ENCODE results near the gene NEDD8. TPM values are rescaled to one million over a fixed set of nuclear protein-coding genes. Genes with fewer than 3 reads are reported as not detected.

NEDD8 gene
- total RNA-seq, 4 donors from 2014 or later: 44.1 to 77.6 (median 67.9) TPM

- DNase-seq: peak in 1 of 3 donors; percentile 29
- peak overlapping the region in 2 of 4 donors; percentile 26 to 55 for H3K27ac ChIP-seq
Observed at GRCh38 chr14:24277606-24278321, 45.6 kb upstream of the NEDD8 start.

GRCh38 chr14:24277071-24277470 is 44.9 kb upstream of the NEDD8 start:
- no peak for DNase-seq
- no peak overlapping the region for H3K4me3 ChIP-seq
- H3K9me3 ChIP-seq: no peaks in the 10 kb centered on the region
- H3K4me1 ChIP-seq: peaks cover 0 to 7% (median 0%) of the 10 kb centered on the region in 4 donors
- no peaks in the 10 kb centered on the region for H3K36me3 ChIP-seq
- no peaks in the 10 kb centered on the region for H3K27me3 ChIP-seq
- H3K27ac ChIP-seq: no peak overlapping the region
- TF ChIP-seq CTCF (IDR thresholded peaks at IDR 0.05) (no peak), POLR2A (IDR thresholded peaks at IDR 0.05) (no peak)

More at GRCh38 chr14:24277606-24278321, 45.6 kb upstream of the NEDD8 start:
- no peaks in the 10 kb centered on the region for H3K9me3 ChIP-seq
- H3K4me3 ChIP-seq: no peak overlapping the region
- TF ChIP-seq POLR2A (IDR thresholded peaks at IDR 0.05) (no peak), CTCF (IDR thresholded peaks at IDR 0.05) (no peak)
- H3K27me3 ChIP-seq: no peaks in the 10 kb centered on the region
- peaks cover 0 to 4% (median 0%) of the 10 kb centered on the region in 4 donors for H3K4me1 ChIP-seq
- H3K36me3 ChIP-seq: no peaks in the 10 kb centered on the region

GRCh38 chr14:24274101-24274543 is 42.0 kb upstream of the NEDD8 start:
- H3K27me3 ChIP-seq: no peaks in the 10 kb centered on the region
- peaks cover 0 to 10% (median 7%) of the 10 kb centered on the region in 4 donors for H3K4me1 ChIP-seq
- no peak overlapping the region for H3K4me3 ChIP-seq
- no peak for TF ChIP-seq CTCF (IDR thresholded peaks at IDR 0.05)
- TF ChIP-seq POLR2A (IDR thresholded peaks at IDR 0.05): no peak
- peak overlapping the region in 2 of 4 donors; percentile 58 to 71 for H3K27ac ChIP-seq
- H3K36me3 ChIP-seq: peaks cover 0 to 5% (median 0%) of the 10 kb centered on the region in 3 donors
- no peaks in the 10 kb centered on the region for H3K9me3 ChIP-seq
- peak in 1 of 3 donors; percentile 41 for DNase-seq

- TF ChIP-seq POLR2A (IDR thresholded peaks at IDR 0.05): no peak
- no peak for TF ChIP-seq CTCF (IDR thresholded peaks at IDR 0.05)
- H3K27ac ChIP-seq: peak overlapping the region in 2 of 4 donors; percentile 58 to 71
Observed at GRCh38 chr14:24273422-24273998, 41.3 kb upstream of the NEDD8 start.

GRCh38 chr14:24272467-24272866 is 40.3 kb upstream of the NEDD8 start:
- no peak for TF ChIP-seq CTCF (IDR thresholded peaks at IDR 0.05)
- no peak for TF ChIP-seq POLR2A (IDR thresholded peaks at IDR 0.05)
- no peak for DNase-seq
- H3K4me3 ChIP-seq: no peak overlapping the region
- H3K27ac ChIP-seq: peak overlapping the region in 1 of 4 donors; percentile 97
- H3K36me3 ChIP-seq: peaks cover 0 to 17% (median 0%) of the 10 kb centered on the region in 3 donors
- H3K9me3 ChIP-seq: no peaks in the 10 kb centered on the region
- H3K27me3 ChIP-seq: no peaks in the 10 kb centered on the region
- peaks cover 0 to 10% (median 7%) of the 10 kb centered on the region in 4 donors for H3K4me1 ChIP-seq

More at GRCh38 chr14:24273422-24273998, 41.3 kb upstream of the NEDD8 start:
- Histone ChIP-seq H3K9me3 (no peaks in the 10 kb centered on the region), H3K27me3 (no peaks in the 10 kb centered on the region), H3K36me3 (peaks cover 0 to 10% (median 0%) of the 10 kb centered on the region in 3 donors), H3K4me1 (peaks cover 0 to 10% (median 7%) of the 10 kb centered on the region in 4 donors), H3K4me3 (no peak overlapping the region)
- no peak for DNase-seq
